NAMALWA (cell line): ENCODE data around the gene NAA80.
A peak's percentile ranks its signal among the peaks of the same experiment; 100 is the strongest.
"Not testable (repeated sequence)": the region's sequence is repeated elsewhere in the genome, so short reads cannot be mapped to it uniquely, and the experiment has no call there.

Experiments
- DNase-seq: peaks from one replicate; pipeline ENCODE4 v3.0.0-alpha.2; 2015; ENCODE audit warnings: low spot score

NAA80 gene

DNA sequence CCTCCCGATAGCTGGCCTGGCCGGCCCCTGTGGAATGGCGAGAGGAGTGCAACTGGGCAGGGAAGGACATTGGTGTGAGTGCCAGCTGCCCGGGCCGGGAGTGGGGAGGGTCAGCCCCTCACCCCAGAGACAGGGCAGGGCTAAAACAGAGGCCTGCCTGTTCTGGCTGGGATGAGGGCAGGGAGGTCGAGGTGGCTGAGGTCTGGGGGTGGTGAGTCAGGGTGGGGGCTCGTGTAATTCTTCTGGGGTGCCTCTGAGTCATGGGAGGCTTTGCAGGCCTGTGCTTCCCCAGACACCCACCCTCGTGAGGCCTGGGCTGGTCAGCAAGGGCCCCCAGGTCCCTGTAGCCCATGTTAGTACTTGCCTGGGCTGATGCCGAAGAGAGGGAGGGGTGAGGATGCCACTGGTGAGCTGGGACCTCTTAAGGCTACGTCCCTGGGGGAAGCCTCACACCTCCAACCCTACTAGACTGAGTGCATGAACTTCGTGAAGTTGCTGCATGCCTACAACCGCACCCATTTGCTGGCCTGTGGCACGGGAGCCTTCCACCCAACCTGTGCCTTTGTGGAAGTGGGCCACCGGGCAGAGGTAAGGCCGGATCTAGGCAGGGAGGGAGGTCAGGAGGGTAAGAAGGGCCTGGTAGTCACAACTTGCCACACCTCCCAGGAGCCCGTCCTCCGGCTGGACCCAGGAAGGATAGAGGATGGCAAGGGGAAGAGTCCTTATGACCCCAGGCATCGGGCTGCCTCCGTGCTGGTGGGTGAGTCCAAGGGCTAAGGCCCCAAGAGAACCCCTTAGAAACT, 28.6 kb downstream of the NAA80 start:
- no peak for DNase-seq

DNA sequence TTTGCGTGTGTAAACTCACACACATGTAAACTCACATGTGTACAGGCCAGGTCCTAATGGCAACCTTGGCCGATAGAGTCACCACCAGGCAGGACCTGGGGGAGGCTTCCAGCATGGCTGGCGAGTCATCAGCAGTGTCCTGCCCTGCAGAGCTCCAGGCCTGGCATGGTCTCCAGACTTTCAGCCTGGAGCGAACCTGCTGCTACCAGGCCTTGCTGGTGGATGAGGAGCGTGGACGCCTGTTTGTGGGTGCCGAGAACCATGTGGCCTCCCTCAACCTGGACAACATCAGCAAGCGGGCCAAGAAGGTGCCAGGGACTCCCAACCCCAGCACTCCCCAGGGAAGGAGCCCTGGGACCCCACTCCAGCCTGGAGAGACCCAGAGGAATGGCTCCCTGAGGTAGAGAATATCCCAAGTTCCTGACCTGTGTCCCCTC, 29.2 kb downstream of the NAA80 start:
- no peak for DNase-seq

- DNase-seq, result no peak
Measured at GRCh38 chr3:50269460-50269859, 29.7 kb downstream of the NAA80 start.

GRCh38 chr3:50268703-50269451, 30.3 kb downstream of the NAA80 start, which contains the start of gene SEMA3B:
TSS of gene SEMA3B (plus strand) at chr3:50269147. CDS start at chr3:50269241, 94 bp downstream.
- no peak for DNase-seq

DNA sequence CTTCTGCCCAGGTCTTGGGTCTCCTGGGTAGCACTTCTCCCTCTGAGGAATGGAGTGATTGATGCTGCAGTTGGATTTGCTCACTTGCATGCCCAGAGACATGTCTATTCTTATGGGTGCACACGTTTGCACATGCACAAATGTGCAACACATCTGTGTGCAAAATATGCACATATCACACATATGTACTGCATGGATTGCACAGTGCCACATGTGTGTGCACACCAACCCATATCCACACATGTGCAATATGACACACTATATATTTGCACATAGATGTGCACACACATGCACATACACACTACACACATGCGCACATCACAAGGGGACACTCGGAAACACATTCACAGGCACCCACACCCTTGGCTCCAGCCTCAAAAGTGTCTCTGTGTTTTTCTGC, 30.9 kb downstream of the NAA80 start:
- no peak for DNase-seq

DNA sequence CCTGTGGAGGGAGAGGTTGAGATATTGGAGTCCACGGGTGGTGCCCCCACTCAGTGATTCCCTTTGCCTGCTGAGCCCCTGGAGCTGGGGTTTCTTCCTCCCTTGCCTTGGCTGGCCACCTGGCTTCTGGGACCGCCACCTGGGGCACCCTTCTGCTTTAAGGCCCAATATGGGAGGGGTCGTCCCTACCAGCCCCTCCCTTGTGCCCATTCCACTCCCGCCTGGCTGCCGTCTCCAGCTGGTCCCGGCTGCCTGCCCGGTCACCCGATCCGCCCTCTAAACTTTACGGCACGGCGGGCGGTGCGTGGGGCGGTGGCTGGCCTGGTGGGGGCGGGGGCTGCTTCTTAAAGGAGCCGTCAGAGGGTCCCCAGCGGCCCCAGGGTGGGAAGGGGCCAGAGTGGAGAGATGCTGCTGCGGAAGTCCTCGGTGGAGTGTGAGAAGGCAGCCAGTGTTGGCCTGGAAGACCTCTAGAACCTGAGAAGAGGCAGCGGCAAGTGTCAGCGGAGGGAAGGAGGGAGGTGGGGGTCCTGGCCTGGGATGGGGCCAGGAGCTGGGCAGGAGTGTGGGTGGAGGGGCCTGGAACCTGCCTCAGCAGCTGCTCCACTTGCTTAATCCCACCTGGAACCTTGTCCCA, 31.8 kb downstream of the NAA80 start:
- DNase-seq, result no peak

DNA sequence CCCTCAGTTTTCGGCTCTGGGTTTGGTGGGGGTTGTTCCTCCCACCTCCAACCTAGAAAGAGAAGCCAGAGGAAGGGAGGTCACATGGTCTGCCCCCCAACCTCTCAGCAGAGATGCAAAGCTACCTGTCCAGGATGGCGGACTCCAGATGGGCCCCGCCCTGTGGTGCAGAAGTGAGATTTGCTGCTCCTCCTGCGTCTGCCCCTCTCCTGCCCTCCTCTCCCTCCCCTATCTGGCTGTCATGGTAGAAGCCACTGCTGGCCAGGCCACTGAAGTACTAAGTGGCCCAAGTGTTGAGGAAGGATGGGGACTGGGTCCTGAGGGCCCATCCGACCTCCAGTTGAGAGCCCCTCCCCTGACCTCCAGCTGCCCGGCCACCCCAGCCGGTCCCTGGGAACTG, 32.4 kb downstream of the NAA80 start:
- no peak for DNase-seq

DNA sequence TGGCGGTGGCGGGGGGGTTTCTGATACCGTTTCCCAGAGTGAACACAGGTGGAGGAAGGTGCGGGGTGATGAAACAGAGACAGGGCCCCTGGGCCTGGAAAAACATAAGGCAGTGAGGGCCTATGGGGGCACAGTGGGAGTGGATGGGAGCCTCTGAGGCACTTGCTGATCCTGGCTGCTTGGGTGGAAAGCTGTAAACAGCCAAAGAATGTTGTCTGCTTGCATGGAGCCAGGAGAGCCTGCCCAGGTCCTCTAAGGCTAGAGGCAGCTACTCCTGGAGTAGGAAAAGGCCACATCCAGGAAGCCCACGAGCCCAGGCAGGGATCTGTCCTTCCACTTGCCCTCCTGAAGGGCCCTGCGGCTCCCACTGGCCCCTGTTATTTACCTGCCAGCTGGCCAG, 33.2 kb downstream of the NAA80 start:
- no peak for DNase-seq

- no peak for DNase-seq
Measured at GRCh38 chr3:50265571-50265970, 33.6 kb downstream of the NAA80 start.

DNA sequence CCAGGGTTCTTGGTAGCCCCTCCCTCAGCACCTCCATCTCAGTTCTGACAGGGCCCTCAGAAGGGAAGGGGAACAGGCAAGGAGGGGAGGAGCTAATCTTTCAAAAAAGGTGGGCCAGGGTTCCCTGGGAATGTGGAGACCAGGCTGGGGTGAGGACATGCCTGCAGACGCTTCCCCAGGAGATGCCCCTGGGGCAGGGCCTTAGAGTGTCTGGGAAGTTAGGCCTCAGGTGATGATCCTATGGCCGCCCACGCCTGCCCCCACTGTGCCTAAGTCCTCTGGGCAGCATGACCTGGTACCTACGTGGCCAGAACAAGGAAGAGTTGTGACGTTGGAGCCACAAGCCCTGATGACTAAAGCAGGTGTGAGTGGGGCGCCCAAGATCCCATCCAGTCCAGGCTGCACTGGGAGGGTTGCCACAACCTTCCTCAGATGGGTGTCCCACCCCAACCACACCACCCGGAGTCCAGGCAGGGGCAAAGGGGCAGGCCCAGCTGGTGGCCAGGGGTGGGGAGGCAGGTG, 34.2 kb downstream of the NAA80 start:
- no peak for DNase-seq

DNA sequence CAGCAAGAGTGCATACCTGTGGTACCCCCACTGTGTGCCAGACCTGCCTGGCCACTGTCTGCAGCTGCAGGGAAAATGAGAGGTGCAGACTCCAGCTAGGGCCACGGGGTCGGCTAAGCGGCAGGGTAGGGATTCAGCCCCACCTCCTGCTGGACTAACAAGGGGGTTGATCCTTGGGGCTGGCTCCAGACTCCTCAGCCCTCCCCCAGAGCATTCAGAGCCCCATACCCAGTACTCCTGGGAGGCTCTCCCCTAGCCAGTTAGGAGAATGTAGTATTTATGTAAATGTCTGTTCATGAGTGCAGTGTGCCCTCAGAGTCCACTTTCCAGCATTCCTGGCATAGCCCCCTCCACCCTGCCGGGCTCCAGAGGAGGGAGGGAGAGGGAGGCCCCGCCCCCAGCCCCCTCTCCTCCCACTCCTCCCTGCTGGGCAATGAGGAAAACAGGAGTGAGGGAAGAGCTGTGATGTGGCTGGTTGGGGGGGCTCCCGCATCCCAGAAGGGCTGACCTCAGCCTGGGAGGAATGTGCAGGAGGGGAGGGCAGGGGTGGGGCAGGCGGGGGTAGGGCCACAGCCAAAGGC, 34.7 kb downstream of the NAA80 start:
- no peak for DNase-seq

DNA sequence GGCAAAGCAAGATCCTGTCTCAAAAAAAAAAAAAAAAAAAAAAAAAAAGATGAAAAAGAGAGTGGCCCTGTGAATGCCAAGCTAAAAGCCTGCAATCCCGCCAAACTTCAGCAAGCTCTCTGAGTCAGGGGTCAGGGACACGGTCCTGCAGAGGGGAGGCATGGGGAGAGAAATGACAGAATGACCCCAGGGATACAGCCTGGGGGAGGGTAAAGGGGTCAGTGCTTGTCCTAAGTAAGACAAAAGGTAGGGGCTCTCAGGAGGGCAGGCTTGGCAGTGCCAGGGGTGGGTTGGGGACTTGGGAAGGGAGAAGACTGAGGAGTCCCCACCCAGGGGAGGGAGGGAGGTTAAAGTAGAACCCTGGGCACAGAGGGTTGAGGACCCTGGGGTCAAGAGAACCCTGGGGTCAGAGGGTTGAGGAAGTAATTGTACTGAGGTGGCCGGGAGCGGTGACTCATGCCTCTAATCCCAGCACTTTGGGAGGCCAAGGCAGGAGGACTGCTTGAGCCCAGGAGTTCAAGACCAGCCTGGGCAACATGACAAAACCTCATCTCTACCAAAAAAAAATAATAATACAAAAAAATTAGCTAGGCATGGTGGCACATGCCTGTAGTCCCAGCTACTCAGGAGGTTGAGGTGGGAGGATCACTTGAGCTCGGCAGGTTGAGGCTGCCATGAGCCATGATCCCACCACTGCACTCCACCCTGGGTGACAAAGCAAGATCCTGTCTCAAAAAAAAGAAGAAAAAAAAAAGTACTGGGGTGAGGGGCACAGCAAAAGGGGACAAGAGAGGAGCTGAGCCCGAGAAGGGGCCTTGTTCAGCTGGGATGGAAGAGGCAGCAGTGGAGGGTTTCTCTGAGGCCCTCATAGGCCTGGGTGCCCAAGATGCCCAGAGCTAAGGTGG, 35.5 kb downstream of the NAA80 start:
- no peak for DNase-seq

DNA sequence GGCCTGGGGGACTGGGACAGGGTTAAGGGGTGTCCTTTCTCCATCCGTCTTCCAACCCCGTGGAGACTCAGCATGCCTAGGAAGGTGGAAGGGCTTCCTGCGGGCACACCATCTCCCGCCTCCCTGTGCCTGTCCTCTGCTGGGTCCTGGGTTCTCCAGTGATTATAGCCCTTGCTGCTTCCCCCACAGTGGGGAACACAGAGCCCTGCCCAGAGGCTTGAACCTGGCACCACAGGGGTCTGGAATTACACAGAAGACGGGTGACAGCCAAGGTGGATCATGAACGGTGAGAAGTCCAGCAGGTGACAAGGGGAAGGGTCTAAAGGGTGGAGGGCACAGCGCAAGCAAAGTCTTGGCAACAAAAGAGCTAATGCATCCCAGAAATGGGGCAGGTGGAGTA, 36.4 kb downstream of the NAA80 start:
- no peak for DNase-seq

GRCh38 chr3:50262200-50262599, 37.0 kb downstream of the NAA80 start:
- not testable (repeated sequence) for DNase-seq

- no peak for DNase-seq
Measured at GRCh38 chr3:50261505-50261904, 37.7 kb downstream of the NAA80 start.

DNA sequence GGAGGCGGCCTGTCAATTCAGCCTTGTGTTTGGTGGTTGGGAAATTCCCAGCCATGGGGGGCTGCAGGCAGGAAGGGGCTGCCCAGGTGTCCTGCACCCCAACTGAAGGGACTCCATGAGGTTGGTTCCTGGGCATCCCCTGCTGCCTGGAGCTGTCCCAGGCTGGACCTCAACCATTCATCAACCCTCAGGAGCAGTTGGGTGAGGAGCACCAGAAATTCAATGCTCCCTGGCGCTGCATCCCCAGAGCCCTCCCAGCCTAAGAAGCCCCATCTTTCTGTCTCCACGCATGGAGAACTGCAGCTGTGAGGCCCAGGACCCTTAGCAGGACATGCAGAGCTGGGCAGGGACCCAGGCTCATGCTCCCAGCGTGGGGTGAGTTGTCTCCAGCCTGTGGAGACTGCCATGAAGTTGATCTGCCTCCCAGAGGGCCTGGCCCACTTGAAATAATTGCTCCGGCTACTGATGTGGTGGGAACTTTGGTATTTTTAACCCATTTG, 38.2 kb downstream of the NAA80 start:
- DNase-seq, result no peak

- DNase-seq, result peak; percentile 68
Measured at GRCh38 chr3:50260027-50260941, 38.9 kb downstream of the NAA80 start.

GRCh38 chr3:50259432-50260026, 39.7 kb downstream of the NAA80 start:
- no peak for DNase-seq

- no peak for DNase-seq
Measured at GRCh38 chr3:50258979-50259378, 40.2 kb downstream of the NAA80 start.
